Pancreas (tissue), 10 donors: ENCODE data around the gene MYO1E. TPM values are rescaled to one million over a fixed set of nuclear protein-coding genes. Genes with fewer than 3 reads are reported as not detected.

Experiments used
- ATAC-seq, 4 donors: fragments of 200-7000 bp; cut with Tn5 transposase; one replicate each; pipeline versions ENCODE4 v1.8.0 to v1.9.1; 2020; ENCODE audit warnings: mild to moderate bottlenecking in 4 of 4, moderate library complexity in 4 of 4
- DNase-seq, 6 donors: peaks; one replicate each; pipeline ENCODE4 v3.0.0-alpha.2; 2020
- FAIRE-seq: peaks from 2 replicates; lab custom pipeline; 2012; peaks lifted over from hg19 to GRCh38; lab: Jason Lieb, UNC
- H3K27ac ChIP-seq, 4 donors: fragments of 200-600 bp; sonication (generic); 1 replicate in 3 of 4; 2 replicates in 1 of 4; pipeline versions ENCODE4 v1.5.0 to v1.8.0; 2020
- H3K27me3 ChIP-seq, 4 donors: fragments of 200-600 bp; one replicate each; pipeline ENCODE4 v1.8.0; 2021
- H3K36me3 ChIP-seq, 3 donors: fragments of 200-600 bp; sonication (generic) in 1 of 3; one replicate each; pipeline versions ENCODE4 v1.5.0 to v1.8.0; 2020 to 2021
- H3K4me1 ChIP-seq, 3 donors: fragments of 200-600 bp; one replicate each; pipeline ENCODE4 v1.8.0; 2021
- H3K4me3 ChIP-seq, 4 donors: fragments of 200-600 bp; sonication (generic) in 2 of 4; one replicate each; pipeline versions ENCODE4 v1.5.0 to v1.8.0; 2020 to 2021
- H3K9me3 ChIP-seq, 4 donors: fragments of 200-600 bp; one replicate each; pipeline ENCODE4 v1.8.0; 2021
- CTCF ChIP-seq, 4 donors: fragments of 200-600 bp; sonication (generic) in 3 of 4; IDR thresholded peaks; one replicate each; pipeline versions ENCODE4 v1.5.0 to v1.8.0; 2021; ENCODE audit warnings: antibody characterized with exemption in 4 of 4
- WGBS, 2 donors: extraction: QIAGEN DNeasy Blood & Tissue Kit; methylation state at CpG; one replicate each; pipeline ENCODE4 v1.1.7; 2013; 5-methylcytosine and 5-hydroxymethylcytosine counted together
- intact Hi-C, 3 donors: fragments of 100-400 bp; cut with DNase I; formaldehyde crosslinking; loops; one replicate each; pipeline versions ENCODE4 v1.11.1 to v1.14.2; 2022
- polyA plus RNA-seq, 2 donors: library from polyadenylated mRNA; stranded (reverse); fragments of 200-250 nt; gene quantifications; one replicate each; pipeline ENCODE4 v1.2.3, GENCODE V29; 2013
- total RNA-seq, 6 donors: library from RNA; stranded (reverse); fragmentation: NEBNext Ultra II Directional in 4 of 6; extraction: Animal tissue kit (Norgen Biotek cat#: 25700) in 4 of 6; gene quantifications; one replicate each; pipeline versions ENCODE4 v1.2.1 to v1.2.4, GENCODE V29; 2021 to 2023
- donor health status: healthy with polysubstance abuse.
- donor health status: DM: no; HTN: no; CAD: no; lungs with moderate emphysema.
- donor health status: DM: no; HTN: no; CAD: no.
- donor health status: control.
- donor health status: control.
- donor health status: Bipolar disorder and iron deficiency.
- donor health status: DM: yes; HTN: yes; CAD: no.
- donor health status: DM: no; HTN: no; CAD: no.
- donor health status: DM: no; HTN: no; CAD: no.
- donor health status: DM: yes; HTN: yes; CAD: no.

Gene MYO1E
- total and polyA plus RNA-seq, 8 donors, result 7.8 to 81.1 (median 25.6) TPM

GRCh38 chr15:59152694-59153450, 219.8 kb downstream of the MYO1E start:
- intact Hi-C loops, result no loop called here
- Histone ChIP-seq H3K27me3 (no peaks in the 10 kb centered on the region), H3K9me3 (no peaks in the 10 kb centered on the region), H3K27ac (no peak overlapping the region), H3K4me3 (no peak overlapping the region), H3K4me1 (no peaks in the 10 kb centered on the region), H3K36me3 (peaks cover 0 to 6% (median 3%) of the 10 kb centered on the region in 3 donors)
- no peak for FAIRE-seq
- TF ChIP-seq CTCF (IDR thresholded peaks at IDR 0.05), result no peak
- 89 to 92% methylated on average over 6 of the region's 6 CpGs for WGBS, 2 donors
- ATAC-seq, result peak in 1 of 4 donors; percentile 32
- peak in 1 of 6 donors; percentile 5 for DNase-seq

GRCh38 chr15:59150185-59150584, 222.5 kb downstream of the MYO1E start:
- no peak for FAIRE-seq

GRCh38 chr15:59148153-59148833, 224.4 kb downstream of the MYO1E start:
- intact Hi-C loops, result no loop called here
- no peak for FAIRE-seq

More at GRCh38 chr15:59150185-59150584, 222.5 kb downstream of the MYO1E start:
- no peak for TF ChIP-seq CTCF (IDR thresholded peaks at IDR 0.05)
- Histone ChIP-seq H3K4me3 (no peak overlapping the region), H3K27me3 (no peaks in the 10 kb centered on the region), H3K27ac (no peak overlapping the region), H3K4me1 (no peaks in the 10 kb centered on the region), H3K9me3 (no peaks in the 10 kb centered on the region), H3K36me3 (peaks cover 0 to 3% (median 0%) of the 10 kb centered on the region in 3 donors)
- ATAC-seq (no peak), DNase-seq (peak in 1 of 6 donors; percentile 15)
- intact Hi-C loops, result no loop called here
- 72 to 84% methylated on average over 2 of the region's 2 CpGs for WGBS, 2 donors

GRCh38 chr15:59147666-59148065, 225.0 kb downstream of the MYO1E start:
- ATAC-seq, result no peak

More at GRCh38 chr15:59148153-59148833, 224.4 kb downstream of the MYO1E start:
- WGBS, 2 donors, result 89 to 100% methylated on average over 2 of the region's 2 CpGs
- Histone ChIP-seq H3K9me3 (no peaks in the 10 kb centered on the region), H3K36me3 (peaks cover 0 to 3% (median 3%) of the 10 kb centered on the region in 3 donors), H3K27ac (no peak overlapping the region), H3K4me3 (no peak overlapping the region), H3K4me1 (no peaks in the 10 kb centered on the region), H3K27me3 (no peaks in the 10 kb centered on the region)
- TF ChIP-seq CTCF (IDR thresholded peaks at IDR 0.05), result no peak
- DNase-seq (no peak), ATAC-seq (no peak)

More at GRCh38 chr15:59147666-59148065, 225.0 kb downstream of the MYO1E start:
- Histone ChIP-seq H3K27me3 (no peaks in the 10 kb centered on the region), H3K9me3 (no peaks in the 10 kb centered on the region), H3K4me3 (no peak overlapping the region), H3K4me1 (no peaks in the 10 kb centered on the region), H3K36me3 (peaks cover 0 to 3% (median under 1%) of the 10 kb centered on the region in 3 donors), H3K27ac (no peak overlapping the region)
- intact Hi-C loops, result no loop called here
- WGBS, 2 donors, result 93 to 94% methylated on average over 5 of the region's 5 CpGs
- DNase-seq, result peak in 1 of 6 donors; percentile 21
- no peak for TF ChIP-seq CTCF (IDR thresholded peaks at IDR 0.05)
- FAIRE-seq, result no peak
